ENCODE results near the gene KIF1A.
A peak's percentile ranks its signal among the peaks of the same experiment; 100 is the strongest.
"Not testable (repeated sequence)": the region's sequence is repeated elsewhere in the genome, so short reads cannot be mapped to it uniquely, and the experiment has no call there.

KIF1A gene

DNA sequence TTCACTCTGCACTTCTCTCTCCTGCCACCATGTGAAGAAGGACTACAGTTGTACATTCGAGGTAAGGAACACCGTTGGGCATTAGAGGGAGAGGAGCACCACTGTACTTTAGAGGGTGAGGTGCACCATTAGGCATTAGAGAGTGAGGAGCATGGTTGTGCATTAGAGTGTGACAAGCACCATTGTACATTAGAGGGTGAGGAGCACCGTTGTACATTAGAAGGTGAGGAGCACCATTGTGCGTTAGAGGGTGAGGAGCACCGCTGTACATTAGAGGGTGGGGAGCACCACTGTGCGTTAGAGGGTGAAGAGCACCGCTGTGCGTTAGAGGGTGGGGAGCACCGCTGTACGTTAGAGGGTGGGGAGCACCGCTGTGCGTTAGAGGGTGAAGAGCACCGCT, 27.8 kb upstream of the KIF1A start:
- DNase-seq, result no peak

DNA sequence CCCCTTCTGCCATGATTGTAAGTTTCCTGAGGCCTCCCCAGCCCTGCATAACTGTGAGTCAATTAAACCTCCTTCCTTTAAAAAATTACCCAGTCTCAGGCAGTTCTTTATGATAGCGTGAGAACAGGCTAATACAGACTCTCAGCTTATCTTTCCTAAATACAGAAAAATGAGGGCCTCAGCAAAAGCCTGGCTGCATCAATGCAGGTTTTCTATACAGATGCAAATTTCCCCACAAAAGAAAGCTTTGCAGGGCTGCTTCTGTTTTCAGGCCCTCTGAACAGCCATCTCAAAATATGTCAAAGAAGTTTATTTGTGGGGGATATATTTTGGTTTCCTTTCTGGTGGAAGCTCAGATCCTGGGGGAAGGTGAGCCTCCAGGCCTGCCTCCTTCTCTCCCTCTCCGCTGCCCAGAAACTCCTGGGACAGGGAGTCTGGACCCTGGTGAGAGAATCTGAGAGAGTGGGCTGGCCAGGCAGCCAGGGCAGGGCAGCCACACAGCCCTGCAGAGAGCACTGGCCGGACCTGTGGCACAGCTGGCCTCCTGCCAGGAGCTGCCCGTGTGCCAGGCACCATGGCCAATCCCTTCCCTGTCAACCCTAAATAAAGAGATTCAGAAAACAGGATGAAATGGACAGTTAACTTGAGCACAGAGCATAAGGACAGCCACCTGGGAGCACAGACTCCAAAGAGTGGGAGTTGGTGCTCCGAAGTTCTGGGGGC, 27.0 kb upstream of the KIF1A start:
- DNase-seq, result no peak

DNA sequence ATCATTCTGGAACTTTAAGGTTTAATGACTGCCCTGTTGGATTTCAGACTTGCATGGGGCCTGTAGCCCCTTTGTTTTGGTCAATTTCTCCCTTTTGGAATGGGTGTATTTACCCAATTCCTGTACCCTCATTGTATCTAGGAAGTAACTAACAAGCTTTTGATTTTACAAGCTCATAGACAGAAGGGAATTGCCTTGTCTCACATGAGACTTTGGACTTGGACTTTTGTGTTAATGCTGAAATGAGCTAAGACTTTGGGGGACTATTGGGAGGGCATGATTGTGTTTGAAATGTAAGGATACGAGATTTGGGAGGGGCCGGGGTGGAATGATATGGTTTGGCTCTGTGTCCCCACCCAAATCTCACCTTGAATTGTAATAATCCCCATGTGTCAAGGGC, 26.3 kb upstream of the KIF1A start:
- not testable (repeated sequence) for DNase-seq

DNA sequence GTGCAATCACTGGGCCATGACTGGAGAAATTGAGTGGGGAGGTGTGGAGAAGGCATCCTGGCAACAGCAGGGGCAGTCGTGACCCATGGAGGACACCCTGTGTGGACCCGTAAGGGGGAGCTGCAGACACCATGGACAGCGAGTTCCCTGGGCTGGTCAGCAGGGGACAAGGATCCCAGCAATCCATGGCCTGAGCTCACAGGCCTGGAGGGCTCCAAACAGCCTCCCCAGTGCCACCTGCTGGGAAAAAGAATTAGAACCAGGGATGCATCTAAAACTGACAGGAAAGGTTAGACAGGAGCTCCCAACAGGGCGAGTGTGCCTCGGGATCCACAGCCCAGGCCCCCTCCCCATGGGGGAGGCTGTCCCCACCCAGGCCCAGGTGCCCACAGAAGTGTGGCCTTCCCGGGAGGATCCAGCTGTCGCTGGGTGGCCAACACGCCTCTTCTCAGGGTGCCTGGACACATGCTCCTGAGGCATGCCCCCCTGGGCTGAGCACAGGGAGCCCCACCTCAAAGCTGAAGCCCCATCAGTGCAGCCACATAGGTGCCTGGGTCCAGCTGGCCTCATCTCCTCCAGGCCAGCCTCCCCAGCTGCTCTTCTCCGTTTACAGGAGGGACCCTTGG, 20.5 kb upstream of the KIF1A start:
- no peak for DNase-seq

DNA sequence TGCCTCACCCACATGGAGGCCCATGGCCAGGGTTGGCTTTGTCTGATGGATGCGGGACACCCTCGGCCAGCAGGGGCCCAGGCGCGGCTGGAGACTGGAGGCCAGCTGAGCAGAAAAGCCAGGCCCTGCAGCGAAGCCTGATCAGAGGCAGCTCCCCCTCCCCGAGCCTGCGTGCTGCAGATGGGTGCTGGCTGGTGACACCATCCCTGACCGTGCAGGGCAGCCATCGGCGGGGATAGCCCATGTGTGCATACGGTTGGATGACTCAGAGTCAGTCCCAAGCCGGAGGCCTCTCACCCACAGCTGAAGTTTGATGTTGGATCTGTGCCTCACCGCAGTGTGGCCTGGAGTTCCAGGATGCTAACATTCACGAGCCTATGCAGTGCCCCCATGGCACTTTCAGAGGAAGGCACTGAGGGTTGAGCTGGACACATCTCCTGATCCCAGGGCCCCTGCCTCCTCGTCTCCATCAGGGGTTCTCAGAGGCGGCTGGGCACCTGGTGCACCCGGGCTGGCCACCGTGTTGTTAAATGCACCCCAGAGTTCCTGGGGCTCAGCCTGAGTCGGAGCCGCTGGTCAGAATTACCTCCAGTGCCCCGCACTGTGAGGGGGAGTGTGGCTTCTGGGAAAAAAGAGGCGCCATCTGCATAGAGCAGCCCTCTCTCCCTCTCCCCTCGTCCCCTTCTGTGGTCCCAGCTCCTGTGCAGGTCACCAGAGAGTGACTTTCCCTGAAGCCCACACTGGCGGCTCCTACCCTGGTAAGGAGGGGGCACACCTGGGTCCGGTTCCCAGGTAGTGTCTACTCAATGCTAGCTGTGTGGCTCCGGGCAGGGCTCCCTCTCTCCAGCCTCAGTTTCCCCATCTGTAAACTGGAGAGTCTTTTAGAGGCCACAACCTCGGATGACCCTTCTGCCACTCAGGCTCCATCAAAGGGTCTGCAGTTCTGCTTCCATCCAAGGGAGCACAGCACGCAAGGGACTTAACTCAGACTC, 19.4 kb upstream of the KIF1A start:
- no peak for DNase-seq

DNA sequence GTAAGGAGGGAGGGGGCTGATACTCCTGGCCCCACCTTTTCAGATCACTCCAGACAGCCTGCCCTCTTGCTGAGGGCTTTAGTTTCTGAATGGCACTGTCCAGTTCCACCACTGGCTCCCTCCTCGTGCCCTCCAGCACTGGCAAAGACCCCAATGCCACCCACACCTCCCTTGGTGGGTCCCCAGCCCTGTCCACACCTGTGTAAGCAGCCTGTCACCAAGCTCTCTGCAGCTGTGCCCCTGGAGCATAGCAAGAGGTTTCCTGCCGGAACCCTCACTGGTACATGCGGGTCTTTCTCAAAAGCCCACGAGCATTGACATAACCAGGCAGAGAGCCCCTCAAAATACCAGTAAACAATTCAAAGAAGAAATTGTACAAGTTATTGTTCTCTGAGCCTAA, 17.6 kb upstream of the KIF1A start:
- no peak for DNase-seq

DNA sequence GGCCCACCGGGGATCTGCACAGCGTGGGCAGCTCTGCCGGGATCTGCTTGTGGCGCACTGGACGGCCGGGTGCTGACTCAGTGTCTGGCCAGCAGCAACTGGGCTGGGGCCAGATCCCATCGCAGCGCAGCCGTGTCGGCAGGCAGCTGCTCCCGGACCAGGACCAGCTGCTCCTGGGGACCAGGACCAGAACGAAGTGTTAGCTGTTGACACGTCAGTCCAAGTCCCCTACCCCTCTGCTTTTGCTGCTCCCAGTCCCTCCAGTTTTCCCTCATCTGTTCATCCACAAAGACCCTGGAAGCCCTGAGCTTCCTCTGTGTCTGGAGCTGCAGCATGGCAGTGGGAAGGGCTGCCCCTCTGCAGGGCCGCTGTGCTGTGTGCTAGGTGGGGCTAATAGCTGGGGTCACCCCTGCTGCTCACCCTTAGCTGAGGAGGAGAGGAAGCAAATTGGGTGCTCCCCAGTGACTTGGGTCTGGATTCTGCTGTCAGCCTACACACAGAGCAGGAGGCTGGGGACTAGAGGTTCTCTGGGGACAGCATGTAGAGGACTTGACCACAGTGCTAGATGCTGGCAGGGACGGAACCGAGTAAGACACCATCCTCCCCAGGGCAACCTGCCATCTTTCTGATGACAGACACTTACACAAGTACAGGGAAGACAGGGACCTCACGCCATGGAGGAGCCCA, 16.9 kb upstream of the KIF1A start:
- DNase-seq, result no peak

DNA sequence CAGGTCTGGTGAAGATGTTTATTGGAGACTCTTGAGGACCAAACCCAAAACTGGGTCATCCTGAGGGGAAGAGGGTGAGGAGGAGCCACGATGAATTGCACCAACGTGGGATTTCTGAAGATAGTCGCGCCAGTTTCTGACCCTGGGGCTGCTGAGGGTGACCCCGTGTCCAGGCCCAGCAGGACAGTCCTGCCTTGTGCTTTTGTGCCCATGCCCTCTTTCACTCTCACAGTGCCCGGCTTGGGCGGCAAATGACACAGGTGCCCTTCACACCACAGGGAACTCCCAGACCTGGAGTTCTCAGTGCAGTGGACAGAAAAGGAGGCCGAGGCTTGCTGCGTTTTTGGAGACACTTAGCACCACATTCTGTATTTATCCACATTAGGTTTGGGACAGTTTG, 15.5 kb upstream of the KIF1A start:
- no peak for DNase-seq

DNA sequence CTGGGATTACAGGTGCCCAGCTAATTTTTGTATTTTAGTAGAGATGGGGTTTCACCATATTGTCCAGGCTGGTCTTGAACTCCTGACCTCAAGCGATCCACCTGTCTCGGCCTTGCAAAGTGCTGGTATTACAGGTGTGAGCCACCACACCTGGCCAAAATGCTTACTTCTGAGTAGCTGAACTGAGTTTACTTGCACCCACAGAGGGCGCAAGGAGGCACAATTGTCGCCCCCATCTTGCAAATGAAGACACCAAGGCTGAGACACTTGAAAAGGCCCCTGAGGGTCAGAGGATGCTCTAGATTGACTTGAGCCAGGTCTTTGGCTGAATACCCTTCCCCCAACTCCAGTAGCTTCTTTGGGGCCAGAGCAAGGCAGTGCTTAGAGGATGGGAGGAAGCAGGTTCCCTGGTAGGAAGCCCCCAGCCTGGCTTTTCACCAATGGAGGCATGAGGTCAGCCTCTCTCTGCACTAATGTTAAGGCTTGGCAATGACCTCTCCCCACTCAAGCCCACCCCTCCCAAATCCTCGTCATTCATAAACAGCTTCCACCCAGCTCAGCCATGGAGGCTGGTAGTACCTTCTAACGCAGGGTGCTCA, 14.5 kb upstream of the KIF1A start:
- no peak for DNase-seq

DNA sequence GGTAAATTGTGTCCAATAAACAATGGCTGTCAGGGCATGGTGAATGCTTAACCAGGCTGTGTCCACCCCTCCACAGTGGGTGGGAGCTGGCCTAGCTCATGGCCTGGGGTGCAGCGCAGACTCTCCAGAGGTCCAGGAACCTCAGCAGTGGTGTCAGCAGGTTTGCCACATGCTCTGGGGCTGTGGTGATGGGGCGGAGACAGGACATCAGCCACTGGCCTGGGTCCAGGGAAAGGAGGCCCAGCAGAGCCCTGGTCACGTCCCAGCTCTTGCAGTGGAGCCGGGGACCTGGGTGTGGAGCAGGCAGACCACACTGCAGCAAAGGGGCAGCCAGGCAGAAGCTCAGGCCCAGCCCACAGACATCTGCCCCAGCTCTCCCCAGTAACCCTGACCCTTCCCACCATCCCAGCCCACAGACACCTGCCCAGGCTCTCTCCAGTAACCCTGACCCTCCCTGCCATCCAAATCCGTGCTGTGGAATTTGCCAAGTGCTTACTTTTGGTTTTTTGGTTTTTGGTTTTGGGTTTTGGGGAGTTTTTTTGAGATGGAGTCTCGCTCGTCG, 13.8 kb upstream of the KIF1A start:
- DNase-seq, result no peak

DNA sequence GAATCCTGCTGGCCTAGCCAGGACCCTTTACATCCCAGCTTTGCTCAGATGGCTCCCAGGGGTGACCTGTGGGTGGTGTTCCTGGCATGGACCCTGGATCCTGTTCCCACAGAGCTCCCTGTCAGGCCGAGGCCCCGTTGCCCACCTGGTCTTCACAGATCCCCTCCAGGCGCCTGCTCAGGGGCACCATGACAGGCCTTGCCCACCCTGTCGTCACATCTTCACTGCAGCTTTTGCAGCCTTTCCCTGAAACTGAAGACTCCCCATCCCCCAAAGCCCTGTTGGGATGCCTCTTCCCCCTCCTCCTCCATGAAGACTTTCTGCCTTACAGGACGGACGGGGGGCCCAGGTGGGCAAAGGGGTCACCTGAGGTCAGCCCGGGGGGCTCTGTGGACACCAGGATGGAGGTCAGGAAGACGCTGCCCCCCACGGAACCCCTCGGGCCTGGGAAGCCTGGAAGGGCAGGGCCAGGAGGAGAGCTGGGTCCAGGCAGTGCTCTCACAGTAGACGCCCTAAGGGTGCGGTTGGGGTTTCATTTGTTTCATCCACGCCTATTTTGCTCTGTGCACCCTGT, 13.0 kb upstream of the KIF1A start:
- no peak for DNase-seq

DNA sequence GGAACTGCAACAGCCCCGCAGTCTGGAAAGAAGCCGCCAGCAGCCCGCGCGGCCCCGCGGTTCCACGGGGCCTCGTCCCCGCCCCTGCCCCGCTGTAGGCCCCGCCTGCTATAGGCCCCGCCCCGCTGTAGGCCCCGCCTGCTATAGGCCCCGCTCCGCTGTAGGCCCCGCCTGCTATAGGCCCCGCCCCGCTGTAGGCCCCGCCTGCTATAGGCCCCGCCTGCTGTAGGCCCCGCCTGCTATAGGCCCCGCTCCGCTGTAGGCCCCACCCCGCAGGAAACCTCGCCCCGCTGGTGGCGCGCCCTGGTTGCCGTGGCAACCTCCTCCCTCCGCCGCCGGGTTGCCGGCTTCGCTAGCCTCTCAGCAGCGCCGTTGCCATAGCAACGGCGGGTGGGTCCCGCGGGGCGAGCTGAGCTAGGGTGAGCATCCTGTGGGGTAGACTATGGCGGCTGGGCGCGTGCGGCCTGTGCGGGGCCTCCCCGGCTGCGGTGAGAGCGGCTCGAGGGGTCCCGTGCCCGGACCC, 12.2 kb upstream of the KIF1A start:
- DNase-seq, result peak; percentile 30

DNA sequence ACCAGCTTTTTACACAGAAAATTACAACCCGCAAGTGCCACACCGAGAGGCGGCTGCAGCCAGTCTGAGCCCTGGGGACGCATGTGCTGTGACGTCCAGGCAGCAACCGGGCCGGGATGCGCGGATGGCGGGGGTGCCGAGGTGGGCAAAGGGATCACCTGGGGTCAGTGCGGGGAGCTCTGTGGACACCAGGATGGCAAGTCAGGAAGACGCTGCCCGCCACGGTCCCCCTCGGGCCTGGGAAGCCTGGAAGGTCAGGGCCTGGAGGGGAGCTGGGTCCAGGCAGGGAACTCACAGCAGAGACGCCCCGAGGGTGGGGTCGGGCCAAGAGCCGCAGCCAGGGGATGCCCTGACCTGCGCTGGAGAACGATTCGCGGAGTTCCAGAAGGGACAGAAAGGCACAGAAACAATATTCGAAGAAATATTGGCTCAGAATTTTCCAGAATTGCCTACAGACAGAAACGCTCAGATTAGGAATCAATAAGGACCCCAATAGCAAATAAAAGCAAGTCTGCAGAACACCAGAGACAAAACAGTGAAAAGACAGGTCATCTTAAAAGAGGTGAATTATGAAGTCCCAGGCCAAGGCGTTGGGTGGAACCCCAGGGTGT, 11.7 kb upstream of the KIF1A start:
- no peak for DNase-seq

DNA sequence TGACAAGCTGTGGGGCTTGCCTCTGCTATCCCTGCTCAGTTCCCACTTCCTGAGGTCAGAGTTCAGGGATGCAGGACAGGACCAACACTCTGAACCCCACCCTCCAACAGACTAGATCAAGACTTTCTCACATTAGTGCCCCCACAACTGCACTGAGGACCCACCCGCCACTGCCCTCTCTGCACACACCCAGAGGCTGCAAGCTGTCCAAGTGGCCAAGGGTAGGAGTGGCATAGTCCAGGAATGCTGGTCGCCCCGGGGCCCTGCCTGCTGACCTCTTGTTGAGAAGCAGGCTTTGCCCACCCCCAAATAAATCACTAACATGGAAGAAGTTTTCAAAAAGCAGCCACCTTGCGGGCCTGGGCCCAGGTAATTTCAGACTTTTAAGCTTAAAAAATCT, 5.5 kb upstream of the KIF1A start:
- no peak for DNase-seq

DNA sequence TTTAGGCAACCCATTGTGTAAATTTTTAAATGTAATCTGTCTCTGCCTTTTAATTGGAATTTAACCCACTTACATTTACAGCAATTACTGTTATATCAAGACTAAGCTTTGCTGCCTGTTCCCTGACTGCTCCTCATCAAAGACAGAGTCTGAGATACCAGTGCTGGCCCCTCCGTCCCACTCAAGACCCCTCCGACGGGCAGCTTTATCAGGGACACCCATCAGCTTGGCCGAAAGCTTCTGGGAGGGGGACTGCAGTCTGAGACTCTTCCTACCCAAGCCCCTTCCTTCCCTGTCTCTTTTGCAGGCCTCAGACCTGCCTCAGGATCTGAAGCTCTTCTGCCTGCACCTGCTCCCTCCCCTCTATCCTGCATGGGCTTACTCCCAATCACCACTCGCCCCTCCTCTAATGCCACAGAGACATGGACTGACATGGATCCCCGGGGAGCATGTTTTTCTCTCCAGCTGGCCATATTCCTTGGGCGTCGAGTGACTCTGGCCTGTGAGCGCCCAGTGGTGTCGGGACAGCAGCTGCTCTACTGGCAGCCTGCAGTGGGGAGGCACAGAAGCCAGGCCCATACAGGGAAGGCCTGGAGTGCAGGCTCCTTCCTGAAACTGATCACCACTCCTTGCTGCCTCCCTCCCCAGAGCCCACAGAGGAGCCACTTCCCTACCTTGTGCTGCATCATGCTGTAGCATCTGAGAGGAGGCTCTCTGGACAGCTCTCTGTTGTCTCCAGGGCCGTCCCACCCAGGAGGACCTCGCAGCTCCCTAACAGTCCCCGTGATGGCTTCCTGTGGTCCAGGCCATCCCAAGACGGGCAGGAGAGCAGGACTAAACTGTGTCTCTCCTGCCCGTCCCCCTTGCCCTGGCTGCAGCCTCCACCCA, 3.7 kb upstream of the KIF1A start:
- DNase-seq, result no peak

DNA sequence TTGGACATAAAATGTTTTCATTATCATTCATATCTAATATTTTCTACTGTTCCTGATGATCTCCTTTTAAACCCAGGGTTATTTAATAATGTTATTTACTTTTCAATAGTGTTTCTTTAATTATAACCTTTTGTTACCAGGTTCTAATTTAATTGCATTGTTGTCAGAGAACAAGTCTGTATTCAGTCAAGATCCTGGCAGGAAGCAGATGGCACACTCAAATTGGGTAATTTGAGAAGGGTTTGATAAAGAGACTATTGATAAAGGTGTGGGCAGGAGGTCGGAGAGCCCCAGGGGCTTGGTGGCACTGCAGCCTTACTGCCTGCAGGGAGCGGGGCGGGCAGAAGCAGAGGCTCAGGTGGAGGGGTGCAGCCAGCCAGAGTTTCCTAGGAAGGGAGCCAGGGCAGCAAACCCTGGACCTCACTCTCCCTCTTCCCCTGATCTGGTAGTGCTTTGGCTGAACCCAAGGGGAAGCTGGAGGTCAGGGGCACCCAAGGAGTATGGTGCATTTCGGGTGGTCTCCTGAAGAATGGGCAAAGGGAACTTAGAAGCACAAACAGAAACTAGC, 2.3 kb upstream of the KIF1A start:
- DNase-seq, result no peak

DNA sequence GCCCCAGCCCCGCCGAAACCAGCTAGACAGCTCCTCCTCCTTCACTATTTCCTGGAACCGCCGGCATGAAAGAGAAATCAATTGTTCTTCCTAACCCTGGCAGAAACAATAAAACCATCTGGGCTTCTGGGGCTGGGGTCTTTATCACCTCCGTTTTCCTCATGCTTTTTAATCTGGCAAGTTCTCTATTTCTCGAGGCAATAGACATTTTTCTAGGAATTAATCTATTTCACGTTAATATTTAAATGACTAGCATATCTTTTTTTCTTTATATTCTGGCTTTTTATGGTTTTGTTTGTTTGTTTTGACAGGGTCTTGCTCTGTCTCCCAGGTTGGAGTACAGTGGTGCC, 1.4 kb upstream of the KIF1A start:
- DNase-seq, result no peak

DNA sequence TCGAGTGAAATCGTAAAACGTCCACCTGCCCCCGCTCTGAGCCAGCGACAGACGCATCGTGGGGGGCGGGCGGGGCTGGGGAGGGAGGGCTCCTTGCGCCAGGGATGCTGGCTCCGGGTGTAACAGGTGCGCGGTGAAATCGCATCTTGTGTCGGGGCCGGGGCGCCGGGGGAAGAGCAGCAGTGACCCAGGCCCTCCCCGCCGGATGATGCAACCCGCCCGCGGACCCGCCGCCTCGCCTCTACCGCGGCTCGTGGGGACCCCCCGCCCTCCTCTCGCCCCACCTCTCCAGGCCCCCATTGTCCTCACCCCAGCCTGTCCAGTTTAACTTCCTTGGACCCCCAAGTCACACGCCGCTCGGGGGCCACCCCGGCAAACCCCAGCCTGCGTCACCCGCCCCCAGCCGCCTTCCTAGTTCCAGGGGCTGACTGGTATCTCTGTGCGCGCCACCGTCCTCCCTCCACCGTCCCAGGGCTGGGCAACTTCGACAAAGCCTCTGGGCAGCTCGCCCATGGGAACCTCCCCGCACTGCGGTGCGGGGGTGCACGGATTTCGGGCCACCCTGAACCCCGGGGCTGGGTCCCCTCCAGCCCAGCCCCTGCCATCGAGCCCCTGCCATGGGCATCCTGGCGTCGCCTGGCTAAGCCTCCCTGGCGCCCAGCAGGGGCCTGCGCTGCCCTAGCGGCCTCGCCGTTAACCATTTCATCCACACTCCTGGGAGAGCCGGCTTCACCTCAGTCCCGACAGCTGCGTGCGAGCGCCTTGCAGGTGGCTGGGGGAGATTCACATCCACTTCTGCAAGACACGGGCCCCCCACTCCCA, 799 bp upstream of the KIF1A start:
- no peak for DNase-seq

Data from SIG-M5 (cell line).